GM12891 (cell line): ENCODE data around the gene CARD6.

Experiments
- POLR2A ChIP-seq: IDR thresholded peaks from 2 replicates; pipeline ENCODE4 v1.6.1; 2011; ENCODE audit warnings: low read depth, low read length, control low read depth
- POLR2AphosphoS5 ChIP-seq: IDR thresholded peaks from 2 replicates; pipeline ENCODE4 v1.6.1; 2011; ENCODE audit warnings: low read depth, low read length, control low read depth
- TAF1 ChIP-seq: IDR thresholded peaks from 2 replicates; pipeline ENCODE4 v1.6.1; 2011; ENCODE audit warnings: low read depth, low read length, control low read depth

DNA sequence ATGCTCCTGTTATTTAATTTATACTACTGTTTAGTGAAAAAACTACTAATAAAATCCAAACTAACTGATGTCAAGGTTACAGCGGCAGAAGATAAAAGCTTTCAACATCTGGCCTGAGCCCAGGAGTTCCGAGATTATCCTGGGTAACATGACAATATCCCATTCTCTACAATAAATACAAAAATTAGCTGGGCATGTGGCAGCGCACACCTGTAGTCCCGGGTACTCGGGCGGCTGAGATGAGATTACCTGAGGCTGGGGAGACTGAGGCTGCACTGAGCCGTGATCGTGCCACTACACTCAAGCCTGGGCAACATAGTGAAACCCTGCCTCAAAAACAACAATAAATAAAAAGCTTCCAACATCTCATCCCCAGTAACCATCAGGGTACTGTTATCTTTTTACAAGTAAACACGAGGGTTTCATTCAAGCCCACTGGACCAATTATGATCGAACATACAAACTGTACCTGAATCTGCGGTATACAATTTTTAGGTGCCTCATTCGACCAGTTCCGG lies 7.4 kb upstream of the CARD6 start:
- TF ChIP-seq POLR2A (no peak), POLR2AphosphoS5 (no peak), TAF1 (no peak)
